Caco-2 (cell line): ENCODE measurements around the gene SULT1A4. TPM values are rescaled to one million over a fixed set of nuclear protein-coding genes. Genes with fewer than 3 reads are reported as not detected.
"Not testable (repeated sequence)": the region's sequence is repeated elsewhere in the genome, so short reads cannot be mapped to it uniquely, and the experiment has no call there.

Source experiments
- BruUV-seq: library from RNA; stranded (reverse); fragments of 400-500 nt; replicated peaks from 2 replicates; lab custom pipeline; 2021; lab: Mats Ljungman, UMichigan
- CTCF ChIA-PET: fragments of 300-600 bp; sonication (Branson Sonifier 250); formaldehyde crosslinking; loops from one replicate; lab custom pipeline; 2022; ENCODE audit warnings: antibody characterized with exemption; lab: Charles Lee
- POLR2A ChIA-PET: fragments of 300-600 bp; sonication (Branson Sonifier 250); formaldehyde crosslinking; loops from one replicate; lab custom pipeline; 2022; ENCODE audit warnings: antibody characterized with exemption; lab: Charles Lee
- DNase-seq, 2 experiments: peaks; one replicate each; pipeline versions ENCODE4 v3.0.0 to v3.0.0-alpha.2; 2020 to 2022
- H3K27me3 ChIP-seq: replicated peaks from 2 replicates; pipeline ENCODE4 v1.6.0; 2011; ENCODE audit warnings: low read length; ENCODE audit not compliant: control insufficient read depth, insufficient read depth
- H3K36me3 ChIP-seq: 2 replicates; pipeline ENCODE4 v1.5.1; 2011; ENCODE audit warnings: low read length; ENCODE audit not compliant: control insufficient read depth, insufficient read depth
- H3K4me1 ChIP-seq: fragments of 250-450 bp; sonication (Bioruptor Pico); 2 replicates; pipeline ENCODE4 v1.5.1; 2020; ENCODE audit warnings: mild to moderate bottlenecking
- H3K4me3 ChIP-seq: 2 replicates; pipeline ENCODE4 v1.5.1; 2011; ENCODE audit warnings: low read depth, mild to moderate bottlenecking, control low read depth, low read length
- H3K9me3 ChIP-seq: fragments of 250-450 bp; sonication (Bioruptor Pico); 2 replicates; pipeline ENCODE4 v1.5.1; 2020; ENCODE audit warnings: mild to moderate bottlenecking, moderate library complexity
- H3K27ac Mint-ChIP-seq: one replicate; pipeline ENCODE4 v1.8.0; 2022; ENCODE audit warnings: mixed read lengths; ENCODE audit not compliant: unreplicated experiment
- H3K27me3 Mint-ChIP-seq: one replicate; pipeline ENCODE4 v1.8.0; 2022; ENCODE audit warnings: mixed read lengths; ENCODE audit not compliant: insufficient read depth, unreplicated experiment
- H3K36me3 Mint-ChIP-seq: one replicate; pipeline ENCODE4 v1.8.0; 2022; ENCODE audit warnings: mild to moderate bottlenecking, mixed read lengths; ENCODE audit not compliant: insufficient read depth, unreplicated experiment
- H3K4me1 Mint-ChIP-seq: one replicate; pipeline ENCODE4 v1.8.0; 2022; ENCODE audit warnings: low read depth, mixed read lengths; ENCODE audit not compliant: unreplicated experiment
- H3K4me3 Mint-ChIP-seq: one replicate; pipeline ENCODE4 v1.8.0; 2022; ENCODE audit warnings: mild to moderate bottlenecking, moderate library complexity, mixed read lengths; ENCODE audit not compliant: unreplicated experiment
- H3K9me3 Mint-ChIP-seq: one replicate; pipeline ENCODE4 v1.8.0; 2022; ENCODE audit warnings: mixed read lengths; ENCODE audit not compliant: unreplicated experiment
- intact Hi-C: fragments of 100-400 bp; cut with micrococcal nuclease; formaldehyde crosslinking; loops from one replicate; pipeline ENCODE4 v1.10.0; 2022; ENCODE audit not compliant: unreplicated experiment
- total RNA-seq: library from RNA; stranded (reverse); gene quantifications from 2 replicates; pipeline ENCODE4 v1.2.3, GENCODE V29; 2022

The SULT1A4 gene
- total RNA-seq, 1 experiment from 2014 or later, result 5.6 TPM

DNA sequence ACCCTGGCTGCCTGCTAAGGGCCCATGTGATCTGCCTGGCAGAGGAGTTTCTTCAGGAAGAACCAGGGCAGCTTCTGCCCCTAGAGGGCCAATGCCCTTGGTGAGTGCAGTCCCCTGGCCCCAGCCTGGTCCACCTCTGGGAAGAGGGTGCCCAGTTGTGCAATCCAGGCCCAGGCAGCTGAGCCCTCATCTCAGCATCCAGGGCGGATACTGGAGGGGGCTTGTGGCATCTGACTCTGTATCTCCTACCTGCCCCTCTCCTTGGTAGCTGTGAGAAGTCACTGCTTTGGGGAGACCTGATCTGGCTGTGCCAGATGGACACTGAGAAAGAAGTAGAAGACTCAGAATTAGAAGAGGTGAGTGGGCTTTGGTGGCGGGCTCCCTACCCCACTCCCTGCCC is 2.1 kb upstream of the SULT1A4 start:
- CTCF ChIA-PET, DNase-seq, H3K27me3 ChIP-seq, H3K27me3 Mint-ChIP-seq, H3K27ac Mint-ChIP-seq, H3K4me1 Mint-ChIP-seq, H3K4me1 ChIP-seq, POLR2A ChIA-PET, intact Hi-C loops, H3K4me3 Mint-ChIP-seq, H3K36me3 ChIP-seq, H3K9me3 ChIP-seq, H3K36me3 Mint-ChIP-seq, H3K4me3 ChIP-seq, BruUV-seq, H3K9me3 Mint-ChIP-seq: not testable (repeated sequence)

DNA sequence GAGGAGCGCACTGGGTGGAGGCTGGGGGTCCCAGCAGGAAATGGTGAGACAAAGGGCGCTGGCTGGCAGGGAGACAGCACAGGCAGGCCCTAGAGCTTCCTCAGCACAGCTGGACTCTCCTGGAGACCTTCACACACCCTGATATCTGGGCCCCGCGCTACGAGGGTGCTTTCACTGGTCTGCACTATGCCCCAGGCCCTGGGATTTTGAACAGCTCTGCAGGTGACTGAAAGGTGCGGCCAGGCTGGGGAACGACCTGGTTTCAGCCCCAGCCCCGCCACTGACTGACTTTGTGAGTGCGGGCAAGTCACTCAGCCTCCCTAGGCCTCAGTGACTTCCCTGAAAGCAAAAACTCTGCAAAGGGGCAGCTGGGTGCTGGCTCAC is 926 bp downstream of the SULT1A4 start:
- CTCF ChIA-PET, intact Hi-C loops, H3K36me3 ChIP-seq, H3K9me3 Mint-ChIP-seq, H3K9me3 ChIP-seq, H3K27me3 Mint-ChIP-seq, H3K4me1 Mint-ChIP-seq, BruUV-seq, H3K4me3 Mint-ChIP-seq, H3K4me1 ChIP-seq, DNase-seq, POLR2A ChIA-PET, H3K4me3 ChIP-seq, H3K36me3 Mint-ChIP-seq, H3K27ac Mint-ChIP-seq, H3K27me3 ChIP-seq: not testable (repeated sequence)

DNA sequence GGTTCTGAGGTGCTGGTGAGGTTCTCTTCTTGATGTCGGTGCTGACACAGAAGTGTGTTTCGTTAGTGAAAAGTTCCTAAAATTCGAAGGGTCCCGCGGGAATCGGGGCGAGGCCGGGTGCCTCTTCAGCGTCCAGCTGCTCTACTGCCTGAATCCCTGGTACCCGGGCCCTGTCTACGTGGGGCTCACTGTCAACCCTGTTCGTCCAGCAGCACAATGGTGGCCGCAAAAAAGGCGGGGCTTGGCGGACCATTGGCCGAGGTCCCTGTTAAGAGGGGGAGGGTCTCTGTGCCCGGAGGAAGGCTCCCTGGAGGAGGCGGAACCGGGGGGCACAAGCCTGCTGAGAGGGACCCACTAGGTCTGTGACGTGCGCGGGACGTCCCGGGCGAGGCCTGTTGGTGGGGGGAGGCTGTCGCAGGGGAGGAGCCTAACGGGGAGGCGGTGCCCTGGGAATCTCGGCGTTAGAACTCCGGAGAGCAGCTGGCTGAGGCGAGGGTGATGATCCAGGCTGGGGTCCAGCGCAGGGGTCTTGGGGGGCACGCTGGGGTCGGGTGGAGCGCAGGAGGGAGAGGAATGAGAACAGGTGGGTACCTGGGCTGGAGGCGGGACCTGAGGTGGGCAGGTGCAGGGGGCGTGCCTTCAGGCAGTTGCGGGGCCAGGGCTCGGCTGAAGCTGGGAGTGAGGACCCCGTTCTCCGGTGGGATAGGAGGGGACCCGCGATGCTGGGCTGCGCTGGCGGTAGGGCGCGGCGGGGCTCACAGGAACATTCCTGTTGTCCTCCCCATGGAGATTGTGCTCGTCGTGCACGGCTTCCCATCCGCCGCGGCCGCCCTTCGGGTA is 6.5 kb downstream of the SULT1A4 start:
- BruUV-seq, H3K4me3 ChIP-seq, H3K36me3 ChIP-seq, H3K4me1 ChIP-seq, H3K4me1 Mint-ChIP-seq, H3K36me3 Mint-ChIP-seq, DNase-seq, intact Hi-C loops, H3K27ac Mint-ChIP-seq, H3K9me3 ChIP-seq, POLR2A ChIA-PET, H3K27me3 Mint-ChIP-seq, CTCF ChIA-PET, H3K9me3 Mint-ChIP-seq, H3K27me3 ChIP-seq, H3K4me3 Mint-ChIP-seq: not testable (repeated sequence)

DNA sequence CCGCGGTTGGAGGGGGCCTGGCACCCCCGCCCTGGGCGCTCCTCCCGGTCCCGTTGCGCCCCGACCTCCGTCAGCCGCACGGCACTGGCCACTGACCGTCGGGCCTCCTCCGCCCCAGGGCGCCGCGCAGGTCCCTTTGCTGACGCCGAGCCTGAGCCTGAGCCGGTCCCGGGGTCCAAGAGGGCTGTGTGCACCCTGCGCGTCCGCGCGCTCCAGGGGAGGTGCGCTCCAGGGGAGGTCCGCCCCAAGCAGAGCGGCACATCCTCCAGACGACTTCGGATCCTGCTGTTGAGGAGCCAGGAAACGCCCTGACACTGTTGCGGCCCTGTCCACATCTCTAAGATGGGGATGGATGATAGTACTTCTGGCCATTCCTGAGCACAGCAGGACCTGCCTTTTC is 7.2 kb downstream of the SULT1A4 start:
- H3K9me3 ChIP-seq, H3K4me1 Mint-ChIP-seq, DNase-seq, H3K27me3 ChIP-seq, H3K27ac Mint-ChIP-seq, H3K27me3 Mint-ChIP-seq, H3K4me1 ChIP-seq, POLR2A ChIA-PET, CTCF ChIA-PET, H3K36me3 ChIP-seq, H3K9me3 Mint-ChIP-seq, intact Hi-C loops, H3K4me3 Mint-ChIP-seq, BruUV-seq, H3K4me3 ChIP-seq, H3K36me3 Mint-ChIP-seq: not testable (repeated sequence)

DNA sequence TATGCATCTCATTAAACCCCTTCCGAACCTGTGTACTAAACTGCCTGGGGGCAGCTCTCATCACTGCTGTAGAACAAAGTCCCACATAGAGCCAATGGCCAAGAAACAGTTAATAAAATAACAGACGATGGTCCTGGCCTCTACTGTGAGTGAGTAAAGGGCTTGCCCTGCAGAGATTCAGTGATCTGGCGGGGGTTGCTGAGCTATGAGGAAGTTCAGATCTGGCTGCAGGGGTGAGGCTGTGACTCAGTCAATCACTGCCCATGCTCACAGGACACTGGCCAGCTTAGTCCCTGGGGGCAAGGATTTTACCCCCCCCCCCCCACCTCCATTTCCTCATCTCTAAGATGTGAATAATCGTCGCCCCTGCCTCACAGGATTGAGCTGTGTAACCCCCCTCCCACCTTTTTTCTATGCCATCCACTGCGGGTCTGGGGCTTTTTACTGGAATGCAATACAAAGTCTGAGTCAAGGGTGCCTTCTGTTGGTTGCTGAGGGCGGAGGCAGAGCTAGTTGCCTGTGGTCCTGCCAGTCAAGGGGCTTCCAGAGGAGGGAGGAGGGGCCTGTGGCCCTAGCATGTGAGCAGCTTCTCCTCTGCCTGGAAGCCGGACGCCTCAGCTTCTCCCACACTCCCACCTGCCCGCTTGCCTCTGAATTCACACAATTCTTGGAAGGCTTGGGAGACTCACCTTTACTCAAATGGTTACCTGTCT is 8.1 kb downstream of the SULT1A4 start:
- H3K4me1 ChIP-seq, H3K27me3 ChIP-seq, H3K27ac Mint-ChIP-seq, CTCF ChIA-PET, H3K4me3 ChIP-seq, H3K4me3 Mint-ChIP-seq, intact Hi-C loops, H3K9me3 Mint-ChIP-seq, H3K27me3 Mint-ChIP-seq, POLR2A ChIA-PET, H3K36me3 Mint-ChIP-seq, H3K4me1 Mint-ChIP-seq, BruUV-seq, H3K9me3 ChIP-seq, H3K36me3 ChIP-seq, DNase-seq: not testable (repeated sequence)

DNA sequence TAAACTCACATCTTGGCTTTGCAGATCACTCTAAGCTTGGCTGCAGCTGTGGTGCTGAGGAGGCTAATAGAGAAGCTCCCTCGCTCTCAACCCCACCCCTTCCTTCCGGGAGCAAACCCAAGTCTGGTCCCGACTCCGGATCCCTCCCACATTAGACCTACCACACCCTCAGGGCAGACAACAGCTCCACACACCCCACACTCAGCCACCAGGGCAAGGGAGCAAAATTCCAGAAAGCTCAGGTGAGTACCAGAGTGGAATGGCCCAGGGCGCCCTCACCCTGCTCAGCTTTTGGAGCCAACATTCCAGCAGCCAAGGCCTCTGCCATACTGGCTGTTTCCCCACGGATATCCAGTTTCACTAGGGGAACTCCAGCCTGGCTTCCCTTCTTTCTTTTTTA is 9.9 kb downstream of the SULT1A4 start:
- H3K4me1 ChIP-seq, H3K27me3 ChIP-seq, H3K4me3 ChIP-seq, POLR2A ChIA-PET, H3K9me3 Mint-ChIP-seq, intact Hi-C loops, H3K36me3 ChIP-seq, CTCF ChIA-PET, H3K4me3 Mint-ChIP-seq, H3K4me1 Mint-ChIP-seq, H3K27ac Mint-ChIP-seq, H3K36me3 Mint-ChIP-seq, H3K27me3 Mint-ChIP-seq, BruUV-seq, H3K9me3 ChIP-seq: not testable (repeated sequence)
- peak in 1 of 2 experiments; percentile 53 for DNase-seq

DNA sequence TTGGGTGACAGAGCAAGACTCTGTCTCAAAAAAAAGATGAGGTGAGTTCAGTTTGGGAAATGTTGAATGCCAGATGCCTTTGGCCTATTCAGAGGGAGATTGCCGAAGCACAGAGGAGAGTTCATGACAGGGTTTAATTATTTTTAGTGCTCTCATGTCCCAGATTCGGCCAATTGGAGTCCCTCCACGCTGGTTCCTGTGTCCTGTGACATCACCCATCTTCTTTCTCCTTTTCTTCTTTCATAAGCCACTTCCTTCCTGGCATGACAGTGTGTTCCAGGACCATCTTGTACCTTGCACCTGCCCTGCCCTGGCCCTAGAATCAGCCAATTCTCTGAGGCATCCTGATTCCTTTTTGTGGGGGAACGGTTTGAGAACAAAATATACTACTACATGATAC is 12.4 kb downstream of the SULT1A4 start:
- H3K27ac Mint-ChIP-seq, H3K4me1 ChIP-seq, CTCF ChIA-PET, H3K36me3 ChIP-seq, H3K9me3 Mint-ChIP-seq, H3K4me3 Mint-ChIP-seq, H3K4me1 Mint-ChIP-seq, POLR2A ChIA-PET, H3K9me3 ChIP-seq, H3K36me3 Mint-ChIP-seq, BruUV-seq, H3K27me3 ChIP-seq, intact Hi-C loops, DNase-seq, H3K4me3 ChIP-seq, H3K27me3 Mint-ChIP-seq: not testable (repeated sequence)
